VCaP (cell line): ENCODE data around the gene TGFBR3.

ENCODE experiments used
- H3K27ac ChIP-seq: fragments of 450-650 bp; 2 replicates; pipeline ENCODE4 v1.5.1; 2017
- TF ChIP-seq, protein P1 (sequence below): fragments of 450-650 bp; conservative IDR thresholded peaks from 2 replicates; pipeline ENCODE4 v1.5.1; 2017; ENCODE audit warnings: mild to moderate bottlenecking, moderate library complexity

TGFBR3 gene

DNA sequence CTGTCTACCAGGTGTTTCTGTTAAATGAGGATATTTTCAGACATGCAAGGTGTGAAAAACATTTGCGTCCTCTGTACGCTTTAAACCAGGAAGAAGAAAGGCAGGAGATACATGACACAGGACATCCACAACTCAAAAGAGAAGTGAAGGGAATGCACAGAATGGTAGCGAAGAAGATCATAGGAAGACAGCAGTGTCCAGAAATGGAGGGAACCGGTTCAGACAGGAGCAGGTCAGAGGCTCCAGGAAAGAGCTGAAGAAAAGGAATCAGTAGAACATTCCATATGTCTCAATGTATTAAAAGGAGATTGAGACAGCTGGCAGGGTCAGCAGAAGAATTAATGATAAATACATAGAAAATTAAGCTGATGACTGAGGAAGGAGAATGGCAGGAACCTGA, 194.4 kb downstream of the TGFBR3 start:
- TF ChIP-seq, protein P1, sequence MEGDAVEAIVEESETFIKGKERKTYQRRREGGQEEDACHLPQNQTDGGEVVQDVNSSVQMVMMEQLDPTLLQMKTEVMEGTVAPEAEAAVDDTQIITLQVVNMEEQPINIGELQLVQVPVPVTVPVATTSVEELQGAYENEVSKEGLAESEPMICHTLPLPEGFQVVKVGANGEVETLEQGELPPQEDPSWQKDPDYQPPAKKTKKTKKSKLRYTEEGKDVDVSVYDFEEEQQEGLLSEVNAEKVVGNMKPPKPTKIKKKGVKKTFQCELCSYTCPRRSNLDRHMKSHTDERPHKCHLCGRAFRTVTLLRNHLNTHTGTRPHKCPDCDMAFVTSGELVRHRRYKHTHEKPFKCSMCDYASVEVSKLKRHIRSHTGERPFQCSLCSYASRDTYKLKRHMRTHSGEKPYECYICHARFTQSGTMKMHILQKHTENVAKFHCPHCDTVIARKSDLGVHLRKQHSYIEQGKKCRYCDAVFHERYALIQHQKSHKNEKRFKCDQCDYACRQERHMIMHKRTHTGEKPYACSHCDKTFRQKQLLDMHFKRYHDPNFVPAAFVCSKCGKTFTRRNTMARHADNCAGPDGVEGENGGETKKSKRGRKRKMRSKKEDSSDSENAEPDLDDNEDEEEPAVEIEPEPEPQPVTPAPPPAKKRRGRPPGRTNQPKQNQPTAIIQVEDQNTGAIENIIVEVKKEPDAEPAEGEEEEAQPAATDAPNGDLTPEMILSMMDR, result no peak
- peak overlapping the region; percentile 94 for H3K27ac ChIP-seq

DNA sequence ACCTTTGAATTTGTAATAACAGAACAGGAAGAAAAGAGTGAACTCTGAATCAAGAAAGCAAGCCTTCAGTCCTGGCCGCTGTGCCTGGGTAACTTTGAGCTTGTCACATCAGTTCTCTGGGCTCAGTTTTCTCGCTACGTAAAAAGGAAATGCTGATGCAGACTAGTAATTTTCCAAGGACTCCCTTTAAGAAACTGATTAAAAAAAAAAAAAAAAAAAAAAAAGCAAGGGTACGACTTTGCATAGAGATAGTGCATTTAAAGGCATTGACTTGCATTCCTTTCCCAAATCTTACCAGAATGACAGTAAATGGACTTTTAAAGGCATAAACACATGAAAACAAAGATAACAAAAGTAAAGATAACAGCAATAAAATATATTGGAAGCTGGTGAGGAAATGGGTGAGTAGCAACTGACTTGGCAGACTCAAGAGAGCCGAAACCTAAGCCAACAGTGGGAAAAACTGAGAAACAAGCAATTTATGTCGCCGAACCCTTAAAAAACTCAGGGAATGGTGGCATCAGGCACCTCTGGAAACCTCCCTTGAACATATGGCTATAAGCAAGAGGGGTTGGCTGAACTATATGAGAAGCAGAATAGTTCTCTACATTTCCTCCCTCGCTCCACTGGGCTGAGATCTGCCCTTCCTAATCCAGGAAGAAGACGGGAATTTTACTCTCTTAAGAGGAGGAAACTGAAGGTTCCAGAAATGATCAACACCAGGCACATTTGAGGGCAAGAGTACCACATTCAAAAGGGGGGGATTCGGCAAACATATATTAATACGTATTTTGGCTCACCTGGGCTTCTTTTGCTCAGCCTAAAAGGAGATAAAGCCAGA, 196.1 kb downstream of the TGFBR3 start:
- TF ChIP-seq, protein P1, result no peak
- peak overlapping the region; percentile 94 for H3K27ac ChIP-seq

DNA sequence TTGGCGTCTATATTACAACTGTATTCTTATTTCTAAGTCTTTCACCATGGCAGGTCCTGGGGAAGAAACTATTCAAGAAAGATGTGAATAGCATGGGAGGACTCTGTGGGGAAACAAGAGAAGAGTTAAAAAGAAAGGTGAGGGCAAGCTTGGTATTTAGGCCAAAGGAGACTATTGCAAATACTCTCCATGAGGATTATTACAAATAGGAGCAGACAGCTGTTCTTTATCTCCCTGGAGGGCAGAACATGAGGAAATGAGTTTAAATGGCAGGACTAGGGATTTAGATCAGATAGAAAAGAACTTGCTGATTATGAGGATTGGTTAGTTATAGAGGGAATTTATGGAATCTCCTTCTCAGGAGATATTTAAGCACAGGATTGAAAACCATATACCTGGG, 198.5 kb downstream of the TGFBR3 start:
- H3K27ac ChIP-seq, result peak overlapping the region; percentile 94
- TF ChIP-seq, protein P1, result no peak

DNA sequence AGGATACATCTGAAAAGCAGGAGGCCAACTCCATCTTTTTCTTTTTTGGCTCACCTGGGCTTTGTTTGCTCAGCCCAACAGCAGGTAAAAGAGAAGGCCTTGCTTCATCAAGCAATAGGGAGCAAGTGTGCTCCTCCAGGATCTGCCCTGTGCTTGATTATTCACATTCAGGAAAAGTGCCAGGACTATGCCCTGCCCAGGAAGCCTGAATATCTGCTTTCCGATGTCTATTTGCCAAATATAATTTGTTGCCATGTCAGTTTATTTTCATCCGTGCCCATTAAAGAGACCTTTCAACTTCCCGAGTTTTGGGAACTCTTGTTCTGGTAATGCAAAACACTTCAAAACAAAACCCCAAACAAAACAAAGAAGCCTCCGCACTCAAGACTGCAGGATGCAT, 200.0 kb downstream of the TGFBR3 start:
- TF ChIP-seq, protein P1, result no peak
- peak overlapping the region; percentile 94 for H3K27ac ChIP-seq

DNA sequence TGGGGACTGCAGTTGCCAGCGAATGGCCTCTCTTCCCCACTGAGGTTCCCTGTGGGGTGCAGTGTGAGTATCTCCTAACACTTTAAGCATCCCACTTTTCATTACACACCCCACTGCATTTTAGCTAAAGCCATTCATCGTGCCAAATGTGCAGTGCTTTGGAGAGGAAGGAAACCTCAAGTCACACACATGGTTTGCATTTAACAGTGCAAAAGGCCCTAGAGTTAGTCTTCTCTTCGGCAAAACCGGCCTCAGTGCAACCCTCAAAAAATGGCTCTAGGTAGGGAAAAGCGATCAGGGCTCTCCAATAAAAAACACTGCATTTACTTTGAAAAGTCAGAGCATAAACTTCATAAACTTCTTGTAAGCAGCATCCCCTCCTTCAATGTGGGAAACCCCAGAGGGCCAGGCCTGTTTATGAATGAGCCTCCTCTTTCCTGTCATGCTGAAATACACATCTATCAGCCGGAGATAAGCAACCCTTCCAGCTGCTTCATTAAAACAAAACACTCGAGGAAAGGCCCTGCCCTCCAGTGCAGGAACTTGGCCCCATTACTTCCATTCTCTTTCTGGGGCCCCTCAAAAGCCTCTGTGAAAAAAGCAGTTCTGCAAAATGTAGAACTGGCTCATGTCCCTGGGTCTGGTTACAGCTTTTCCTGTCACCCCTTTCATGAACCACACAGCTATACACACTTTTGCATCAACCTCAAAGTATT, 201.3 kb downstream of the TGFBR3 start:
- no peak overlapping the region; the same call in 1 of the 2 replicates for H3K27ac ChIP-seq
- TF ChIP-seq, protein P1, result no peak

DNA sequence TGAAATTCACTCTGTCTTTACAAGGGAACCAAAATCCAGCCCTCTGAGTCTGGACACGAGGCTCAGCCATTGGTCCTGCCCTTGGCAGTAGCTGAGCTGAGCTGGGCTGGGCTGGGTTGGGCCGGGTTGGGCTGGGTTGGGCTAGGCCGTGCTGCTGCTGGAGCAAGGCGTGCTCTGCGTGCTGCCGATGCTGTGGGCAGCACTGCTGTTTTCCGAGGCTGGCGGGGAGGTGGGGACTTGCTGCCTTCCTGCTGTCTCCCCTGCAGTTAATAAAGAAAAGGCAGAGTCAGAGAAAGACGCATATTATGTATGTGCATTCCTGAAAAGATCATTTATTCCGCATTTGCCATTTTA, 202.4 kb downstream of the TGFBR3 start:
- TF ChIP-seq, protein P1, result no peak
- no peak overlapping the region for H3K27ac ChIP-seq

DNA sequence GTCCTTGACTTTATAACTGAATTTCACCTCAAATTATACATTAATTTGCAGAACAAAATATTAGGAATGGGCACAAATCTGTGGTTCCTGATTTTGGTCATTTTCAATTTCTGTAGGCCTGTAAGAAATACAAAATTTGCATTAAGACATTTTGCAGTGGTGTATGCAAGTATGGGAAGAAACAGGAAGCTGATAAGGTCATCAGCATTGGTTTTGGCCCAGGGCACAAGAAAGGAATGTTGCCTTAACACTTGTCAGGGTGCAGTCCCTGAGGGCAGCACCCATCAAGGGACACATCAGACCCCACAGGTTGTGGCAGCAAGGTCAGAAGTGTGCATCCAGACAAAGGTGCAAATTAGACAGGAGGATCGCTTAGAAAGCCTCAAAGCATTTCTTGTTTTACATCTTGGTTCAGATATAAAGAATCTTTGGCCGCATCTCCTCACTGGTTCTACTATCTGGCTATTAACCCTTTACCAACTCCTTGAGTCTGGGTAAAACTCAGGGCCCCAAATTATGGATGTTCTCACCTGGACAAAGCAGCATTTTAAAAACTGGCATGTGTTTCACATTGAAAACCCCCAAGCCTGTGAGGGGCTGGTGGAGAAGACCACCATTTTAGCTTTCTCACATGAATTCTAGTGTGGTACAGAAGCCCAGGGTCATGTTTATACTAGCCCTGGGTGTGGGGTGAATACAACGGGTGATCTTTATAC, 202.9 kb downstream of the TGFBR3 start:
- H3K27ac ChIP-seq, result no peak overlapping the region
- TF ChIP-seq, protein P1, result no peak
